H1 (cell line): Measurements from ENCODE around the gene CCNE1. TPM values are rescaled to one million over a fixed set of nuclear protein-coding genes. Genes with fewer than 3 reads are reported as not detected.
"Not testable (repeated sequence)": the region's sequence is repeated elsewhere in the genome, so short reads cannot be mapped to it uniquely, and the experiment has no call there.

Experiments
- CTCF ChIA-PET: fragments of 300-600 bp; sonication (Branson Sonifier 250); formaldehyde crosslinking; loops from one replicate; lab custom pipeline; 2021; ENCODE audit not compliant: partially characterized antibody; lab: Charles Lee
- POLR2A ChIA-PET: fragments of 300-600 bp; sonication (Branson Sonifier 250); formaldehyde crosslinking; loops from one replicate; lab custom pipeline; 2021; ENCODE audit warnings: inconsistent platforms; ENCODE audit not compliant: partially characterized antibody; lab: Charles Lee
- DNase-seq, 2 experiments: peaks; one replicate each; pipeline versions ENCODE4 v3.0.0 to v3.0.0-alpha.2; 2010 to 2022; ENCODE audit warnings: low spot score in 2 of 2, low read depth in 1 of 2, mixed read lengths in 1 of 2
- FAIRE-seq: peaks from 2 replicates; lab custom pipeline; 2011; peaks lifted over from hg19 to GRCh38; lab: Jason Lieb, UNC
- H2AFZ ChIP-seq: 2 replicates; pipeline ENCODE4 v1.8.1; 2012; ENCODE audit warnings: low read length, inconsistent platforms
- H2AK5ac ChIP-seq: 2 replicates; pipeline ENCODE4 v1.6.1; 2013; ENCODE audit warnings: low read depth, low read length
- H2BK120ac ChIP-seq: replicated peaks from 2 replicates; pipeline ENCODE3; 2013; ENCODE audit warnings: low read depth, low read length, inconsistent platforms
- H2BK12ac ChIP-seq: 2 replicates; pipeline ENCODE4 v1.6.1; 2013; ENCODE audit warnings: low read depth, low read length
- H2BK15ac ChIP-seq: 2 replicates; pipeline ENCODE4 v1.6.1; 2013; ENCODE audit warnings: low read length
- H2BK20ac ChIP-seq: 2 replicates; pipeline ENCODE4 v1.6.1; 2013; ENCODE audit warnings: low read length
- H2BK5ac ChIP-seq: 2 replicates; pipeline ENCODE4 v1.6.1; 2013; ENCODE audit warnings: low read depth, low read length
- H3K14ac ChIP-seq: 2 replicates; pipeline ENCODE4 v1.6.1; 2013; ENCODE audit warnings: inconsistent platforms; ENCODE audit not compliant: insufficient read length
- H3K18ac ChIP-seq: 2 replicates; pipeline ENCODE4 v1.6.1; 2013; ENCODE audit warnings: low read length; ENCODE audit errors: extremely low read depth
- H3K23ac ChIP-seq: 2 replicates; pipeline ENCODE4 v1.6.1; 2013; ENCODE audit warnings: inconsistent platforms; ENCODE audit not compliant: insufficient read length
- H3K23me2 ChIP-seq: 2 replicates; pipeline ENCODE4 v1.6.1; 2013; ENCODE audit warnings: low read depth, low read length
- H3K27ac ChIP-seq: 2 replicates; pipeline ENCODE4 v1.6.1; 2011; ENCODE audit warnings: low read depth, low read length, inconsistent platforms
- H3K27me3 ChIP-seq, 4 experiments: replicated peaks in 1 of 4; 1 replicate in 1 of 4; 2 replicates in 3 of 4; pipeline versions ENCODE4 v1.6.1 to v1.8.1; 2011 to 2013; ENCODE audit warnings: low read length in 3 of 4, mild to moderate bottlenecking in 3 of 4, inconsistent platforms in 2 of 4, mixed read lengths in 2 of 4, moderate library complexity in 1 of 4; ENCODE audit not compliant: control insufficient read depth in 3 of 4, insufficient read depth in 3 of 4; ENCODE audit errors: extremely low read depth in 1 of 4
- H3K36me3 ChIP-seq, 4 experiments: 2 replicates each; pipeline versions ENCODE4 v1.6.1 to v1.8.1; 2011 to 2013; ENCODE audit warnings: mild to moderate bottlenecking in 4 of 4, low read length in 3 of 4, moderate library complexity in 2 of 4, control low read depth in 1 of 4, inconsistent platforms in 1 of 4; ENCODE audit not compliant: insufficient read depth in 4 of 4, control insufficient read depth in 2 of 4
- H3K4ac ChIP-seq: replicated peaks from 2 replicates; pipeline ENCODE3; 2013; ENCODE audit warnings: low read length, low read depth, mixed read lengths, inconsistent platforms; ENCODE audit not compliant: insufficient read length
- H3K4me1 ChIP-seq, 4 experiments: replicated peaks in 1 of 4; 1 replicate in 1 of 4; 2 replicates in 3 of 4; pipeline versions ENCODE4 v1.6.1 to v1.8.1; 2011 to 2013; ENCODE audit warnings: low read length in 3 of 4, inconsistent platforms in 2 of 4, mixed read lengths in 1 of 4; ENCODE audit not compliant: insufficient read depth in 4 of 4, control insufficient read depth in 3 of 4
- H3K4me2 ChIP-seq, 2 experiments: 2 replicates each; pipeline versions ENCODE4 v1.6.1 to v1.8.1; 2011 to 2013; ENCODE audit warnings: low read depth in 2 of 2, low read length in 2 of 2, control low read depth in 1 of 2, inconsistent platforms in 1 of 2, mild to moderate bottlenecking in 1 of 2; ENCODE audit not compliant: insufficient read depth in 1 of 2
- H3K4me3 ChIP-seq, 4 experiments: fragments of 200-600, 300-600 bp in 1 of 4; sonication (generic), shearing (Covaris generic), sonication (Bioruptor Twin) in 1 of 4; 2 replicates each; pipeline versions ENCODE4 v1.5.1 to v1.8.1; 2011 to 2016; ENCODE audit warnings: low read length in 4 of 4, low read depth in 3 of 4, control low read depth in 2 of 4, inconsistent platforms in 2 of 4, mild to moderate bottlenecking in 2 of 4, mixed read lengths in 1 of 4, moderate library complexity in 1 of 4; ENCODE audit not compliant: insufficient read depth in 2 of 4; ENCODE audit errors: extremely low read depth in 1 of 4
- H3K56ac ChIP-seq: replicated peaks from 2 replicates; pipeline ENCODE3; 2013; ENCODE audit warnings: low read depth, mild to moderate bottlenecking, mixed read lengths, low read length, inconsistent platforms; ENCODE audit not compliant: insufficient read length
- H3K79me1 ChIP-seq: 2 replicates; pipeline ENCODE4 v1.6.1; 2013; ENCODE audit warnings: low read depth, low read length, control low read depth
- H3K79me2 ChIP-seq, 2 experiments: 2 replicates each; pipeline versions ENCODE4 v1.6.1 to v1.8.1; 2012 to 2013; ENCODE audit warnings: low read length in 2 of 2, mild to moderate bottlenecking in 2 of 2, inconsistent platforms in 1 of 2; ENCODE audit not compliant: insufficient read depth in 2 of 2, control insufficient read depth in 1 of 2
- H3K9ac ChIP-seq, 4 experiments: replicated peaks in 1 of 4; 1 replicate in 1 of 4; 2 replicates in 3 of 4; pipeline versions ENCODE4 v1.6.1 to v1.8.1; 2011 to 2013; ENCODE audit warnings: low read depth in 3 of 4, low read length in 3 of 4, control low read depth in 2 of 4, mild to moderate bottlenecking in 2 of 4, moderate library complexity in 2 of 4, inconsistent platforms in 1 of 4; ENCODE audit errors: extremely low read depth in 1 of 4
- H3K9me3 ChIP-seq, 2 experiments: 2 replicates each; pipeline versions ENCODE4 v1.6.1 to v1.8.1; 2012 to 2013; ENCODE audit warnings: mild to moderate bottlenecking in 2 of 2, moderate library complexity in 2 of 2, control low read depth in 1 of 2, inconsistent platforms in 1 of 2, low read depth in 1 of 2, low read length in 1 of 2, mixed read lengths in 1 of 2; ENCODE audit not compliant: insufficient read depth in 2 of 2
- H4K20me1 ChIP-seq, 2 experiments: replicated peaks in 1 of 2; 2 replicates each; pipeline versions ENCODE3 to v1.8.1; 2011 to 2013; ENCODE audit warnings: inconsistent platforms in 2 of 2, low read length in 2 of 2, mild to moderate bottlenecking in 1 of 2; ENCODE audit not compliant: insufficient read depth in 2 of 2, control insufficient read depth in 1 of 2
- H4K5ac ChIP-seq: 2 replicates; pipeline ENCODE4 v1.6.1; 2013; ENCODE audit warnings: low read length, low read depth, mixed read lengths, inconsistent platforms; ENCODE audit not compliant: insufficient read length
- H4K8ac ChIP-seq: 2 replicates; pipeline ENCODE4 v1.8.0; 2013; ENCODE audit warnings: mild to moderate bottlenecking, moderate library complexity, low read length, inconsistent platforms; ENCODE audit not compliant: insufficient read depth; ENCODE audit errors: extremely low read depth
- H4K91ac ChIP-seq: replicated peaks from 2 replicates; pipeline ENCODE3; 2013; ENCODE audit warnings: low read length, mixed read lengths, inconsistent platforms; ENCODE audit not compliant: insufficient read length
- WGBS, 2 experiments: shearing (Covaris generic) in 1 of 2; methylation state at CpG; one replicate each; pipeline versions ENCODE4 v1.1.6 to v1.1.7; 2013 to 2015; ENCODE audit warnings: low lambda C conversion rate in 2 of 2, mixed read lengths in 2 of 2, inconsistent platforms in 1 of 2, low coverage in 1 of 2, missing lambda C conversion rate in 1 of 2; ENCODE audit not compliant: insufficient replicate concordance in 2 of 2, insufficient coverage in 1 of 2, insufficient read length in 1 of 2; ENCODE audit errors: extremely low coverage in 1 of 2, missing lambda C conversion rate in 1 of 2; 5-methylcytosine and 5-hydroxymethylcytosine counted together
- polyA plus RNA-seq, 7 experiments: library from polyadenylated mRNA; depleted of rRNA in 3 of 7; stranded (reverse) in 5 of 7; unstranded in 2 of 7; fragments of >200 nt in 5 of 7; fragments of 200-250 nt in 2 of 7; gene quantifications; 1 replicate in 5 of 7; 2 replicates in 1 of 7; 4 replicates in 1 of 7; pipeline versions ENCODE4 v1.2.1 to v1.2.3, GENCODE V29; 2011 to 2013; ENCODE audit warnings: missing spikeins in 2 of 7, mixed read lengths in 2 of 7
- total RNA-seq: library from RNA; stranded (reverse); fragmentation: NEBNext Ultra II Directional; extraction: Animal tissue kit (Norgen Biotek cat#: 25700); gene quantifications from 2 replicates; pipeline ENCODE4 v1.2.1, GENCODE V29; 2021

Gene CCNE1
- total and polyA plus RNA-seq, 2 of the 8 experiments (the other 6 are each of a cell fraction or from before 2014, with no cell fraction given) = 43.2 to 44.6 TPM

DNA sequence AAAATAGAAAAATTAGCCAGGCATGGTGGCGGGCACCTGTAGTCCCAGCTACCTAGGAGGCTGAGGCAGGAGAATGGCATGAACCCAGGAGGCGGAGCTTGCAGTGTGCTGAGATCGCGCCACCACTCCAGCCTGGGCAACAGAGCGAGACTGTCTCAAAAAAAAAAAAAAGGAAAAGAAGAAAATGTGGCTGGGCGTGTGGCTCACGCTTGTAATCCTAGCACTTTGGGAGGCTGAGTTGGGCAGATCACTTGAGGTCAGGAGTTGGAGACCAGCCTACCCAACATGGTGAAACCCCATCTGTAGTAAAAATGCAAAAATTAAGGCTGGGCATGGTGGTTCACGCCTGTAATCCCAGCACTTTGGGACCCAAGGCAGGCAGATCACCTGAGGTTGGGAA is 13.5 kb downstream of the CCNE1 start:
- H3K23ac ChIP-seq, H2BK12ac ChIP-seq, H3K9ac ChIP-seq, H3K4ac ChIP-seq, H4K91ac ChIP-seq, H3K4me1 ChIP-seq, H3K4me3 ChIP-seq, H3K27ac ChIP-seq, H4K20me1 ChIP-seq, H2AK5ac ChIP-seq, H4K5ac ChIP-seq, H2BK120ac ChIP-seq, DNase-seq, H3K4me2 ChIP-seq, H2BK15ac ChIP-seq, H2BK5ac ChIP-seq, H3K79me2 ChIP-seq, CTCF ChIA-PET, H2BK20ac ChIP-seq, H3K14ac ChIP-seq, H3K23me2 ChIP-seq, H3K27me3 ChIP-seq, H2AFZ ChIP-seq, FAIRE-seq, H4K8ac ChIP-seq, H3K9me3 ChIP-seq, H3K79me1 ChIP-seq, H3K56ac ChIP-seq, H3K18ac ChIP-seq: not testable (repeated sequence)
- WGBS, 2 experiments = 94% methylated on average over 4 of the region's 8 CpGs; no CpG with 5 or more reads in 1 of the 2 experiments
- H3K36me3 ChIP-seq = peaks cover 0 to 24% (median 17%) of the 10 kb centered on the region in 4 experiments
- POLR2A ChIA-PET = interaction anchor here (0.6 kb wide), 1 partner anchor 12 kb away, joined by 3 read pairs; no protein-coding TSS in a partner anchor
